OCI-LY7 (cell line): ENCODE measurements around the gene TPCN2.

Source experiments
- EZH2phosphoT487 ChIP-seq: fragments of 200-600 bp; sonication (generic); IDR thresholded peaks from 2 replicates; pipeline ENCODE4 v1.6.1; 2018; ENCODE audit warnings: low read depth, borderline replicate concordance, mild to moderate bottlenecking, mixed run types, antibody characterized with exemption, low read length, moderate library complexity, mixed read lengths
- TF ChIP-seq, protein P1 (sequence below): fragments of 200-600 bp; sonication (generic); conservative IDR thresholded peaks from 2 replicates; pipeline ENCODE4 v1.5.1; 2014; ENCODE audit warnings: mild to moderate bottlenecking, antibody characterized with exemption, low read length, moderate library complexity, mixed read lengths

DNA sequence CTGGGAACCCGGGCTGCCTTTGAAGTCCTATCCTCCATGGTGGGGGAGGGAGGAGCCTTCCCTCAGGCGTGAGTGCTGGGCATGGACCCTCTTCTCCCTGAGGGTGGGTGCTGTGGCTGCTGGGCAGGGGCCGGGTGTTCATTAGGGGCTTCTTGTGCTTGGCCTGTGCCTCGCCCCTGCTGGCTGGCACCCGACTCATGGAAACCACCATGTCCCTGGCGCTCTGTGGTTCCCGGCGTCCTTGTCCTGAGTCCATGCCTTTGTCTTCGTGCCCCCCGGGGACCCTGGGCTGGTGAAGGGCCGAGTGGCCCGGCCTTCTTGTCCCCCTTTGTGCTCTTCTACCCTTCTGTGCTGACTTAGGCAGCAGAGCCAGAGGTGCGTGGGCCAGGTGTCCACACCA, 23.2 kb downstream of the TPCN2 start:
- TF ChIP-seq, protein P1, sequence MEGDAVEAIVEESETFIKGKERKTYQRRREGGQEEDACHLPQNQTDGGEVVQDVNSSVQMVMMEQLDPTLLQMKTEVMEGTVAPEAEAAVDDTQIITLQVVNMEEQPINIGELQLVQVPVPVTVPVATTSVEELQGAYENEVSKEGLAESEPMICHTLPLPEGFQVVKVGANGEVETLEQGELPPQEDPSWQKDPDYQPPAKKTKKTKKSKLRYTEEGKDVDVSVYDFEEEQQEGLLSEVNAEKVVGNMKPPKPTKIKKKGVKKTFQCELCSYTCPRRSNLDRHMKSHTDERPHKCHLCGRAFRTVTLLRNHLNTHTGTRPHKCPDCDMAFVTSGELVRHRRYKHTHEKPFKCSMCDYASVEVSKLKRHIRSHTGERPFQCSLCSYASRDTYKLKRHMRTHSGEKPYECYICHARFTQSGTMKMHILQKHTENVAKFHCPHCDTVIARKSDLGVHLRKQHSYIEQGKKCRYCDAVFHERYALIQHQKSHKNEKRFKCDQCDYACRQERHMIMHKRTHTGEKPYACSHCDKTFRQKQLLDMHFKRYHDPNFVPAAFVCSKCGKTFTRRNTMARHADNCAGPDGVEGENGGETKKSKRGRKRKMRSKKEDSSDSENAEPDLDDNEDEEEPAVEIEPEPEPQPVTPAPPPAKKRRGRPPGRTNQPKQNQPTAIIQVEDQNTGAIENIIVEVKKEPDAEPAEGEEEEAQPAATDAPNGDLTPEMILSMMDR = no peak
- no peak for TF ChIP-seq EZH2phosphoT487
